NCI-H2227 (cell line): ENCODE data around the gene RTKN.
"Not testable (repeated sequence)": the region's sequence is repeated elsewhere in the genome, so short reads cannot be mapped to it uniquely, and the experiment has no call there.

Experiments
- DNase-seq: peaks from one replicate; lab custom pipeline; 2025; ENCODE audit not compliant: unreplicated experiment; lab: John Stamatoyannopoulos, UW

The RTKN gene, protein sequence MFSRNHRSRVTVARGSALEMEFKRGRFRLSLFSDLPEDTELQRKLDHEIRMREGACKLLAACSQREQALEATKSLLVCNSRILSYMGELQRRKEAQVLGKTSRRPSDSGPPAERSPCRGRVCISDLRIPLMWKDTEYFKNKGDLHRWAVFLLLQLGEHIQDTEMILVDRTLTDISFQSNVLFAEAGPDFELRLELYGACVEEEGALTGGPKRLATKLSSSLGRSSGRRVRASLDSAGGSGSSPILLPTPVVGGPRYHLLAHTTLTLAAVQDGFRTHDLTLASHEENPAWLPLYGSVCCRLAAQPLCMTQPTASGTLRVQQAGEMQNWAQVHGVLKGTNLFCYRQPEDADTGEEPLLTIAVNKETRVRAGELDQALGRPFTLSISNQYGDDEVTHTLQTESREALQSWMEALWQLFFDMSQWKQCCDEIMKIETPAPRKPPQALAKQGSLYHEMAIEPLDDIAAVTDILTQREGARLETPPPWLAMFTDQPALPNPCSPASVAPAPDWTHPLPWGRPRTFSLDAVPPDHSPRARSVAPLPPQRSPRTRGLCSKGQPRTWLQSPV

DNA sequence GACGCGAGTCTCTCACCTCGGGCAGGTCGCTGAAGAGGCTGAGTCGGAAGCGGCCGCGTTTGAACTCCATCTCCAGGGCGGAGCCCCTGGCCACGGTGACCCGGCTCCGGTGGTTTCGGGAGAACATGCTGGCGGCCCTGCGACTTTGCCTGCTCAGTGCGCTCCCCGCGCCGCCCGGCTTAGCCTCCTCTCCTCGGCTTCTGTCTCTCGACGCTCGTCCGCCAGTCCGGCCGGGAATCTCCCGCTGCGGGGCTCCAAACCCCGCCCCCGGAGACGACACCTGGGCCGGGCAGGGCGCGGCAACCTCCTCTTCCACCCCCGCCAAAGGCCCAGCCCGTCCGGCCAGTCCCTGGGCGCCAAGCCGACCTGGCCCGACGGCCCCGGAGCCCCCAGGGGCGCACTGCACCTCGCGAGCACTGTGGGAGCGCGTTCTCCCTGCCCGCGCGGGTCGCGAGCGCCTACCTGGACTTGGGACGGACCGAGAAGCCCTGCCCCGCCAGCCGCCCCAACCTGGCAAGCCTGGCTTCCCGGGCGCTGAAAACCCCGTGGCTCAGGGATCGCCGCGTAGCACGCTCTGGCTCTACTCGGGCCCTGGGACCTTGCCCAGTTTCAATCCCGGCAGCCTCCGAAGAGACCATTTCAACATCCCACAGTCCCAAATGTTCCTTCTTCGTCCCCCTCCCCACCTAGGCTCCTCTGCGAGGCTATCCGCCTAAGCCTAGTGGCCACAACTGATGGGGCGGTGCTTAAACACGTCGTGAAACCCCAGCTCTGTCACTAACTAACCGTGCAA, at the start of gene RTKN:
RTKN (minus strand) TSS at position 248 of the 793 bp plus-strand sequence; CDS start at position 127, 121 bp downstream.
- no peak for DNase-seq

DNA sequence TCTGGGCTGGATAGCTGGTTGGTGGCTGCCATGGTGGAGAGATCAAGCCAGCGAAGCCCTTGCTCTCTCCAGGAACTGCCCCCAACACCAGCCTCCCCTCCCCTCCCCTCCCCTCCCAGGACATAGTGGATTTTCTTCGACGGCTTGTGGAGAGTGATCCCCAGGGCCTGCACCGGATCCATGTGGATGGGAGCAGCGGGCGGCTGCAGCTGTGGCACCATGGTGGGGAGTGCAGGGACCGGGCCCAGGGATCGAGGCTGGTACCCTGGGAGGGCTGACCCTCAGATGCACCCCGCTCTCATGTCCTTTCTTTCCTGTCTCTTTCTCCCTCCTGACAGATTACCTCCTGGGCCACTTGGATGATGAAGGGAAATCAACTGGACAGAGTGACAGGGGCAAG, 48.2 kb upstream of the RTKN start:
- no peak for DNase-seq

GRCh38 chr2:74488643-74489481, 47.1 kb upstream of the RTKN start:
- no peak for DNase-seq

GRCh38 chr2:74486141-74486540, 44.4 kb upstream of the RTKN start:
- no peak for DNase-seq

DNA sequence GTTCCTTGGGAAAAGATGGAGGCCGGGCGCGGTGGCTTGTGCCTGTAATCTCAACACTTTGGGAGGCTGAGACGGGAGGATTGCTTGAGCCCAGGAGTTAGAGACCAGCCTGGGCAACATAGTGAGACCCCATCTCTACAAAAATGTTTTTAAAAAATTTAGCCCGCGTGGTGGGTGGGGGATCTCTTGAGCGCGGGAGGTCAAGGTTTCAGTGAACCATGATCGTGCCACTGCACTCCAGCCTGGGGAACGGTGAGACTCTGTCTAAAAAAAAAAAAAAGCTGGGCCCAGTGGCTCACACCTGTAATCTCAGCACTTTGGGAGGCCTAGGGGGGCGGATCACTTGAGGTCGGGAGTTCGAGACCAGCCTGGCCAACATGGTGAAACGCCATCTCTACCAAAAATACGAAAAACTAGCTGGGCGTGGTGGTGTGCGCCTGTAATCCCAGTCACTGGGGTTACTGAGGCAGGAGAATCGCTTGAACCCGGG, 42.0 kb upstream of the RTKN start:
- not testable (repeated sequence) for DNase-seq

- peak; percentile 95 for DNase-seq
Observed at GRCh38 chr2:74482801-74483674, 41.3 kb upstream of the RTKN start, which contains the start of the genes CCDC142 and TTC31. CCDC142 (minus strand) TSS chr2:74482998; CDS start chr2:74482837, 161 bp downstream. TTC31 (plus strand) TSS chr2:74483081; CDS start chr2:74483096, 15 bp downstream.

GRCh38 chr2:74481961-74482800, 40.4 kb upstream of the RTKN start:
- DNase-seq: peak; percentile 85

DNA sequence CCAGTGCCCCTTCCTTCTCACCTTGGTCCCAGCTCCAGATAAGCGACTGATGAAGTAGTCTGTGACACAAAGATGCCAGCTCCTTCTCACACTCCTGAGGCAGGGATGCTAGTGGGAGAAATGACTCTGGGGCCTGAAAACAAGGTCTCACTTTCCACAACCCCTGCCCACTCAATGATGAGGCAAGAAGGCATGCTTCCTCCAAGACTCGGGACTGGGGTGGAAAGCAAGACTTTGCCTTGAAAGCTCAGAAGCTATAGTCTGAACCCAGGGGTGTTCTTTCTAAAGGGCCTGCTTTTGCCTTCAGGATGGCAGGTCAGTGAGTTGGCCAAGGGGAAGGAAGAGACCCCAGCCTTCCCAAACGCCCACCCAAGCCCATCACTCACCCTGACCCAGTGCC, 39.7 kb upstream of the RTKN start:
- DNase-seq: no peak

DNA sequence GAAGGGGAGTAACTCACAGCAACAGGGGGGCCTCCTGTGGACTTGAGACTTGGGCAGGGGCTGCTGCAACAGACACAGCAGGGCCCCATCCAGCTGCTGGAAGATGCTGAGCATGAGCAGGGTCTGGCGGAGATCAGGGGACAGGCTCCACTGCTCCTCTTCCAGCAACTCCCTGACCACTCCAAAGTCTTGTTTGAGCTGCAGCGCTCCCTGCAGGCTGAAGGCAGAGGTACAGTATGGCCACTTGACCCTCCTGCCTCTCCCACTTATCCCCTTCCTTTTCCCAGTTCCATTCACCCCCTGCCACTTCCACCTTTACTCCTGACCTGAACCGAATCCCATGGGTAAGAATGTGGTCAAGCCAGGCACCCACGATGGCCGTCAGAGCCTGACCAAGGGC, 33.2 kb upstream of the RTKN start:
- no peak for DNase-seq

GRCh38 chr2:74474481-74474880, 32.7 kb upstream of the RTKN start:
- DNase-seq: no peak

DNA sequence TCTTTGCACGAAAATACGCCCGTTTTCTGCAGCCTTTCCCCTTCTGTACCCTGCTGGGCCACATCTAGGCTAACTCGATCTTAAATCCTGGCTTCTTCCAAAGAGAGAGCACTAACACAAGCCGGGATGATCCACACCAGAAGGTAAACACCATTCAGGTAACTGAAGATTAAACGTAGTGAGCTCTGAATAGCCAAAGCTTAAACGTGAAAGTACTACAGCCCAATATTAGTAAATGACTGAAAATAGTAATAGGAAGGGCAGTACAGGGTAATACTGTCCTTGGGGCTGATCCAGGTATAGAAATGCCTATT, 31.2 kb upstream of the RTKN start:
- no peak for DNase-seq

DNA sequence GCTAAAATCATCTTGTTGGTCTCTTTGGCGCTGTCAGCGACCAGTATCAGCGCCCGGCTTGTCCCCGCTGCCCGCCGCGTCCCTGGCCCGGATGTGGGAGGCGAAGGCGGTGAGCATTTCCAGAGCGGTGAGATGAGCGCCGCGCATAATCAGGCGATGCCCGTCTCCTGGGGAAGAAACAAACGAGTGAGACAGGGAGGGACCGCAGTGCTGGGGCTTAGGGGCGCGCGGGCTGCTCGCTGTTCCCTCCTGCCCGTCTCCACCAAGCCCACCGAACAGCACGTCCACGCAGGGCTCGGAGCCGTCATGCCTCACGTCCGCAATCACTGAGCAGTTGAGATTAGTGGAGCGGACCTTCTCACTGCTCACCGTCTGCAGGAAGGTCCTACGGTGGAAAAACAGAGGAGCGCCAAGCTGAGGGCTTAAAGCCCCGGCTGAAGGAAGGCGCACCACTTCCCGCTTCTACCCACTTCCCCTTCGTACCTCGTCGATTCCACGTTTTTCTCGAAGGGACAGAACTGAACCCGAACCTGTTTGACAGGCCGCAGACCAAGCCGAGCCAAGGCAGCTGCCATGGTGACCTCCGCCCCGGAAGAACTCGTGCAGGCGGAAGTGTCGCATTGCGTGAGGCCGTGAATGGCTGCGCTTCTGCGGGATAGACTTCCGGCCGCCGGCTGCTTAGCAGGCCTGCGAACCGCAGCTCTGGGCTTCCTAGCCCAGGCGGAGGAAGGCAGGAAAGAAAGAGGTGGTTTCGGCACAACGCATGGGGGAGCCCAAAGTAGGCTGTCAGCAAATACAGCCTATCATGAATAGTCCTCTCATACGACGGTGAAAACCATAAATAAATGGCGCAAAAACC, 30.6 kb upstream of the RTKN start, which contains the start of gene MRPL53:
MRPL53 (minus strand) TSS at position 595 of the 859 bp plus-strand sequence; CDS start at position 575, 20 bp downstream.
- DNase-seq: peak; percentile 97

DNA sequence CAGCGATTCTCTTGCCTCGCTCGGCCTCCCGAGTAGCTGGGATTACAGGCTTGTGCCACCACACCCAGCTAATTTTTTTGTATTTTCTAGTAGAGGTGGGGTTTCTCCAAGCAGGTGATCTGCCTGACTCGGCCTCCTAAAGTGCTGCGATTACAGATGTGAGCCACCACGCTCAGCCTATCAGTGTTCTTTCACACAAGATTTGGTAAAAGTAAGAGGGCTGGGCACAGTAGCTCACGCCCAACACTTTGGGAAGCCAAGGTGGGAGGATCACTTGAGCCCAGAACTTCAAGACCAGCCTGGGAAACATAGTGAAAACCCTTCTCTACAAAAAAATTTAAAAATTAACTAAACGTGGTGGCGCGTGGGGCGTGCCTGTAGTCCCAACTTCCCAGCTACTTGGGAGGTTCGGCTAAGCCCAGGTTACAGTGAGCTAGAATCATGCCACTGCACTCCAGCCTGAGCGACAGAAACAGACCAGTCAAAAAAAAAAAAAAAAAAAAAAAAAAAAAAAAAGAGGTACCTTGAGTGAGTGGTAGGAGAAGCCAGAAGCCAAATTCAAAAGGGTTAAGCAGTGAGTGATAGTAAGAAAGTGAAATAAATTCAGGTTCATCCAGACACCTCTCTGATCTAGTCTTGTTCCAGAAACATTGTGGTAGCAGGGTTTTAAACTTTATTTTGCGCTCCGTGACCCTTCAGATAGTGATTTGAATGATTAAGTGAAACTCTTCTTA, 29.8 kb upstream of the RTKN start:
- DNase-seq: no peak

GRCh38 chr2:74470742-74471141, 29.0 kb upstream of the RTKN start:
- DNase-seq: not testable (repeated sequence)

- DNase-seq: no peak
Observed at GRCh38 chr2:74464406-74464805, 22.7 kb upstream of the RTKN start.

DNA sequence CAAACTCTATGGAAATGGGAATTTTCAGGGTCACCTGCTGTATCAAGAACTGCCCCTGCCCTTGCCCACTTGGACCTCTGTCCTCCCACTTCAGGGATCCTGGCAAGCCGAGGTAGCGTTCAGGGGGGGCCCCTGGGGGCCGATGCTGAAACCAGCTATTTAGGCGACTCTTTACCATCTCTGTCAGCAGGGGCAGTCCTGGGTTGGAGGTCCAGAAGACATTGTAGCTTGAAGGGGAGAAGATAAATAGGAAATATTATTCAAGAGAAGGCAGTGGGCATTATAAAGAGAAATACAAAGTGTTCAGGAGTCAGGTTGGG, 21.0 kb upstream of the RTKN start:
- DNase-seq: no peak

DNA sequence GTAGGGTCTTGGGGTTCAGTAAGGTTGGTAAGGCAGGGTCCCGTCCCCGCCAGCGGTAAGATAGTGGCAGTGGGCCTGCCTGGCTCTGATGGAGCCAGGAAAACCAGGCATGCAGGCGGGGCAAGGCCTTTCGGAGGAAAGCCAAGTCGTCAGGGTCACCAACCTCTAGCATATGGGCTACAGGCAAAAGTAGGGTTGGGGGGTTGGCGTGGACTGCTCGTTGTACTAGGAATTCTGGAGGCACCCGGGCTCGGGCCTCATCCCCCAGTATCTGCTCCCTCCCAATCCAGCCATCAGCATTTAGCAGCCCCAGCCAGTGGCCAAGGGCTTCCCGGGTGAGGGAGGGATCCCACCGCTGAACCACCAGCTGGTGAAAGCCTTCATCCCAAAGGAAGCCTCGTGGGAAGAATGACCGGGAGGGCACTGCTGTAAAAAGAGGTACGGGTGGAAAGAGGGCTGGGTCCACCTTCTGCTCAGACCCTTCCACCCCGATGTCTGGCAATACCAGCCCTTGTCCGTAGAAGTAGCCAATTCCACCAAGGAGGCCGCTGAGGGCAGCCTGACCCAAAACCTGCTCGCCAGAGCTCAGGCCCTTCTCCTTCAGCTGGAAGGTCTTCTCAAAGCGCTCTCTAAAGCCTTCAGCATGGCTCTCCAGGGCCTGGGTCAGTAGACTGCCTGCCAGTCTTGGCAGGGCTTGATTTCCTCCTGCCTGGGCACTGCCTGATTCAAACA, 20.5 kb upstream of the RTKN start:
- no peak for DNase-seq
